H9 (cell line): ENCODE data around the gene IGLL1. TPM values are rescaled to one million over a fixed set of nuclear protein-coding genes. Genes with fewer than 3 reads are reported as not detected.

ENCODE experiments used
- DNase-seq: peaks from one replicate; pipeline ENCODE4 v3.0.0-alpha.2; 2017
- H2AFZ ChIP-seq: one replicate; pipeline ENCODE4 v1.6.1; 2013; ENCODE audit warnings: mild to moderate bottlenecking, low read length, control low read depth, moderate library complexity
- H2AK5ac ChIP-seq: 2 replicates; pipeline ENCODE4 v1.6.1; 2013; ENCODE audit warnings: low read length, control low read depth, mixed read lengths; ENCODE audit not compliant: insufficient read length
- H2BK120ac ChIP-seq: one replicate; pipeline ENCODE4 v1.6.1; 2013; ENCODE audit warnings: low read depth, mild to moderate bottlenecking, low read length, control low read depth, inconsistent platforms; ENCODE audit not compliant: poor library complexity, severe bottlenecking
- H2BK12ac ChIP-seq: 2 replicates; pipeline ENCODE4 v1.6.1; 2013; ENCODE audit warnings: low read length, control low read depth, mixed read lengths, low read depth; ENCODE audit not compliant: insufficient read length
- H2BK15ac ChIP-seq: 2 replicates; pipeline ENCODE4 v1.6.1; 2013; ENCODE audit warnings: low read depth, low read length, control low read depth
- H2BK20ac ChIP-seq: one replicate; pipeline ENCODE4 v1.6.1; 2013; ENCODE audit warnings: low read depth, mild to moderate bottlenecking, low read length, control low read depth, inconsistent platforms; ENCODE audit not compliant: poor library complexity, severe bottlenecking
- H2BK5ac ChIP-seq: 2 replicates; pipeline ENCODE4 v1.6.1; 2013; ENCODE audit warnings: low read length, control low read depth, mixed read lengths; ENCODE audit not compliant: insufficient read length
- H3K14ac ChIP-seq: 2 replicates; pipeline ENCODE4 v1.6.1; 2013; ENCODE audit warnings: low read length, control low read depth; ENCODE audit not compliant: insufficient read depth
- H3K18ac ChIP-seq: 2 replicates; pipeline ENCODE4 v1.6.1; 2013; ENCODE audit warnings: low read depth, mild to moderate bottlenecking, mixed read lengths, low read length, control low read depth; ENCODE audit not compliant: insufficient read length
- H3K23ac ChIP-seq: 2 replicates; pipeline ENCODE4 v1.6.1; 2013; ENCODE audit warnings: low read length, control low read depth, mixed read lengths, low read depth; ENCODE audit not compliant: insufficient read length
- H3K23me2 ChIP-seq: 2 replicates; pipeline ENCODE4 v1.6.1; 2013; ENCODE audit warnings: low read depth, mild to moderate bottlenecking, mixed read lengths, low read length, control low read depth; ENCODE audit not compliant: insufficient read length, poor library complexity, severe bottlenecking
- H3K27ac ChIP-seq: 2 replicates; pipeline ENCODE4 v1.5.1; 2013; ENCODE audit warnings: low read length, control low read depth, mixed read lengths, low read depth; ENCODE audit not compliant: insufficient read length
- H3K27me3 ChIP-seq: 2 replicates; pipeline ENCODE4 v1.6.1; 2013; ENCODE audit warnings: low read length, control low read depth, inconsistent platforms; ENCODE audit not compliant: insufficient read depth
- H3K4ac ChIP-seq: 2 replicates; pipeline ENCODE4 v1.6.1; 2013; ENCODE audit warnings: low read depth, mild to moderate bottlenecking, control low read depth, inconsistent platforms, low read length, moderate library complexity
- H3K4me1 ChIP-seq: 2 replicates; pipeline ENCODE4 v1.6.1; 2013; ENCODE audit warnings: low read length, control low read depth, inconsistent platforms; ENCODE audit not compliant: insufficient read depth
- H3K4me2 ChIP-seq: 2 replicates; pipeline ENCODE4 v1.6.1; 2013; ENCODE audit warnings: low read length, control low read depth, mixed read lengths; ENCODE audit not compliant: insufficient read length, insufficient read depth
- H3K56ac ChIP-seq: 2 replicates; pipeline ENCODE4 v1.6.1; 2013; ENCODE audit warnings: low read depth, mild to moderate bottlenecking, mixed read lengths, low read length, control low read depth; ENCODE audit not compliant: insufficient read length
- H3K79me1 ChIP-seq: 2 replicates; pipeline ENCODE4 v1.6.1; 2013; ENCODE audit warnings: low read depth, mild to moderate bottlenecking, moderate library complexity, low read length, control low read depth, inconsistent platforms; ENCODE audit not compliant: insufficient read depth, poor library complexity, severe bottlenecking
- H3K79me2 ChIP-seq: 2 replicates; pipeline ENCODE4 v1.6.1; 2013; ENCODE audit warnings: low read length, control low read depth, inconsistent platforms; ENCODE audit not compliant: insufficient read depth
- H3K9ac ChIP-seq: 2 replicates; pipeline ENCODE4 v1.6.1; 2013; ENCODE audit warnings: low read length, control low read depth, mixed read lengths; ENCODE audit not compliant: insufficient read length; ENCODE audit errors: extremely low read depth
- H3K9me3 ChIP-seq: one replicate; pipeline ENCODE4 v1.6.1; 2013; ENCODE audit warnings: low read depth, low read length, inconsistent platforms; ENCODE audit not compliant: control insufficient read depth
- H3T11ph ChIP-seq: one replicate; pipeline ENCODE4 v1.6.1; 2013; ENCODE audit warnings: mild to moderate bottlenecking, low read length, control low read depth, inconsistent platforms
- H4K20me1 ChIP-seq: one replicate; pipeline ENCODE4 v1.6.1; 2013; ENCODE audit not compliant: control insufficient read depth, insufficient read length, insufficient read depth
- H4K5ac ChIP-seq: 2 replicates; pipeline ENCODE4 v1.6.1; 2013; ENCODE audit warnings: low read depth, mild to moderate bottlenecking, mixed read lengths, low read length, control low read depth; ENCODE audit not compliant: insufficient read length
- H4K8ac ChIP-seq: replicated peaks from 2 replicates; pipeline ENCODE4 v1.6.1; 2013; ENCODE audit warnings: low read length, control low read depth, mixed read lengths, low read depth; ENCODE audit not compliant: insufficient read length
- H4K91ac ChIP-seq: 2 replicates; pipeline ENCODE4 v1.6.1; 2013; ENCODE audit warnings: low read depth, mild to moderate bottlenecking, moderate library complexity, mixed read lengths, low read length, control low read depth; ENCODE audit not compliant: insufficient read length
- H3K27ac Mint-ChIP-seq, 3 experiments: 2 replicates in 2 of 3; 3 replicates in 1 of 3; pipeline ENCODE4 v1.8.0; 2020 to 2021; ENCODE audit warnings: mixed read lengths in 3 of 3, mild to moderate bottlenecking in 1 of 3, moderate library complexity in 1 of 3
- H3K27me3 Mint-ChIP-seq: 2 replicates; pipeline ENCODE4 v1.8.0; 2021; ENCODE audit warnings: low read depth, mild to moderate bottlenecking, moderate library complexity, mixed read lengths
- H3K36me3 Mint-ChIP-seq, 3 experiments: 2 replicates in 2 of 3; 3 replicates in 1 of 3; pipeline ENCODE4 v1.8.0; 2020 to 2021; ENCODE audit warnings: low read depth in 3 of 3, mixed read lengths in 3 of 3; ENCODE audit not compliant: insufficient read depth in 1 of 3
- H3K4me1 Mint-ChIP-seq, 2 experiments: 2 replicates each; pipeline ENCODE4 v1.8.0; 2020; ENCODE audit warnings: mixed read lengths in 2 of 2
- H3K4me3 Mint-ChIP-seq, 2 experiments: 2 replicates in 1 of 2; 3 replicates in 1 of 2; pipeline ENCODE4 v1.8.0; 2020 to 2021; ENCODE audit warnings: mild to moderate bottlenecking in 2 of 2, mixed read lengths in 2 of 2, moderate library complexity in 1 of 2
- H3K9me3 Mint-ChIP-seq, 2 experiments: 2 replicates in 1 of 2; 3 replicates in 1 of 2; pipeline ENCODE4 v1.8.0; 2020; ENCODE audit warnings: mild to moderate bottlenecking in 2 of 2, mixed read lengths in 2 of 2, moderate library complexity in 1 of 2
- CTCF ChIP-seq: fragments of 200-600 bp; sonication (generic); conservative IDR thresholded peaks from 3 replicates; pipeline ENCODE4 v1.8.0; 2021; ENCODE audit warnings: antibody characterized with exemption, mild to moderate bottlenecking
- WGBS: extraction: QIAGEN DNeasy Blood & Tissue Kit; methylation state at CpG from one replicate; pipeline ENCODE4 v1.1.7; 2013; ENCODE audit warnings: missing lambda C conversion rate, low lambda C conversion rate, mixed read lengths; ENCODE audit not compliant: insufficient read length; ENCODE audit errors: extremely low coverage; 5-methylcytosine and 5-hydroxymethylcytosine counted together
- total RNA-seq: library from RNA; stranded (reverse); gene quantifications from 2 replicates; pipeline ENCODE4 v1.2.1, GENCODE V29; 2021

Gene IGLL1
- total RNA-seq, 1 experiment from 2014 or later: not detected

- no peaks in the 10 kb centered on the region for H3K4me1 ChIP-seq
- Mint-ChIP-seq H3K36me3 (no peaks in the 10 kb centered on the region), H3K4me3 (no peak overlapping the region), H3K27me3 (peaks cover 83% of the 10 kb centered on the region), H3K4me1 (peaks cover 3% of the 10 kb centered on the region in 2 experiments; a peak in 2 of 4 replicates), H3K9me3 (no peaks in the 10 kb centered on the region), H3K27ac (no peak overlapping the region)
- no peak overlapping the region for H2BK20ac ChIP-seq
- no peak overlapping the region for H2AFZ ChIP-seq
- H4K20me1 ChIP-seq: no peaks in the 10 kb centered on the region
- H3K23ac ChIP-seq: no peak overlapping the region
- no peak for TF ChIP-seq CTCF
- no peak for DNase-seq
- no peak overlapping the region for H3K18ac ChIP-seq
- no CpG with 5 or more reads among the region's 9 CpGs for WGBS
- H3K14ac ChIP-seq: no peak overlapping the region
- H2BK120ac ChIP-seq: no peak overlapping the region
- H3K4ac ChIP-seq: no peak overlapping the region
- no peaks in the 10 kb centered on the region; the same call in 1 of the 2 replicates for H3K27me3 ChIP-seq
- no peak overlapping the region for H4K8ac ChIP-seq
- no peak overlapping the region for H3K56ac ChIP-seq
- H2BK15ac ChIP-seq: no peak overlapping the region
- H4K5ac ChIP-seq: no peak overlapping the region
- H2AK5ac ChIP-seq: no peak overlapping the region
- no peak overlapping the region for H3K9ac ChIP-seq
- no peak overlapping the region for H3K27ac ChIP-seq
- no peaks in the 10 kb centered on the region for H3K23me2 ChIP-seq
- no peaks in the 10 kb centered on the region for H3K9me3 ChIP-seq
- H3K4me2 ChIP-seq: no peak overlapping the region
- no peaks in the 10 kb centered on the region for H3K79me1 ChIP-seq
- H3K79me2 ChIP-seq: no peaks in the 10 kb centered on the region
- H4K91ac ChIP-seq: no peak overlapping the region
- H2BK12ac ChIP-seq: no peak overlapping the region
- H3T11ph ChIP-seq: no peak overlapping the region
- no peak overlapping the region for H2BK5ac ChIP-seq
Observed at GRCh38 chr22:23621082-23621780, 41.1 kb upstream of the IGLL1 start.
